HAP-1 (cell line): Measurements from ENCODE around the gene TBC1D8B.
"Not testable (repeated sequence)": the region's sequence is repeated elsewhere in the genome, so short reads cannot be mapped to it uniquely, and the experiment has no call there.

Experiments
- DNase-seq, 2 experiments: peaks; one replicate each; pipeline ENCODE4 v3.0.0-alpha.2; 2016 to 2020; ENCODE audit warnings: low spot score in 2 of 2
- H3K27me3 ChIP-seq: fragments of 250-450 bp; sonication (Bioruptor Pico); 2 replicates; pipeline ENCODE4 v1.5.1; 2020; ENCODE audit warnings: low read depth, mild to moderate bottlenecking, moderate library complexity
- H3K36me3 ChIP-seq: fragments of 250-450 bp; sonication (Bioruptor Pico); replicated peaks from 2 replicates; pipeline ENCODE4 v1.5.1; 2020; ENCODE audit warnings: mild to moderate bottlenecking
- H3K4me1 ChIP-seq: fragments of 250-450 bp; sonication (Bioruptor Pico); 2 replicates; pipeline ENCODE4 v1.5.1; 2020; ENCODE audit warnings: mild to moderate bottlenecking
- H3K4me3 ChIP-seq: fragments of 250-450 bp; sonication (Bioruptor Pico); 2 replicates; pipeline ENCODE4 v1.5.1; 2020; ENCODE audit warnings: mild to moderate bottlenecking, moderate library complexity
- H3K9me3 ChIP-seq: fragments of 250-450 bp; sonication (Bioruptor Pico); 2 replicates; pipeline ENCODE4 v1.5.1; 2020; ENCODE audit warnings: mild to moderate bottlenecking, moderate library complexity
- in situ Hi-C: fragments of 300-500 bp; cut with MboI; formaldehyde crosslinking; loops from 3 replicates; pipeline ENCODE4 v1.14.3; 2020; ENCODE audit warnings: low sequenced_read_pairs, inconsistent platforms, mixed read lengths

Gene TBC1D8B

GRCh38 chrX:106872796-106873195 lies 70.3 kb downstream of the TBC1D8B start:
- H3K27me3 ChIP-seq, H3K9me3 ChIP-seq, H3K4me1 ChIP-seq, H3K4me3 ChIP-seq, in situ Hi-C loops, DNase-seq, H3K36me3 ChIP-seq: not testable (repeated sequence)

- DNase-seq = peak; percentile 16 to 67
- Histone ChIP-seq H3K4me3 (no peak overlapping the region), H3K9me3 (no peaks in the 10 kb centered on the region), H3K27me3 (no peaks in the 10 kb centered on the region), H3K4me1 (peaks cover 3% of the 10 kb centered on the region), H3K36me3 (no peaks in the 10 kb centered on the region)
- in situ Hi-C loops = no loop called here
These were observed 71.6 kb downstream of the TBC1D8B start for GRCh38 chrX:106874075-106874474.

GRCh38 chrX:106875151-106875550 lies 72.7 kb downstream of the TBC1D8B start:
- H3K9me3 ChIP-seq = no peaks in the 10 kb centered on the region
- H3K36me3 ChIP-seq = no peaks in the 10 kb centered on the region
- H3K4me3 ChIP-seq = no peak overlapping the region
- H3K27me3 ChIP-seq = no peaks in the 10 kb centered on the region
- in situ Hi-C loops = no loop called here
- peaks cover 3% of the 10 kb centered on the region for H3K4me1 ChIP-seq
- no peak for DNase-seq

DNA sequence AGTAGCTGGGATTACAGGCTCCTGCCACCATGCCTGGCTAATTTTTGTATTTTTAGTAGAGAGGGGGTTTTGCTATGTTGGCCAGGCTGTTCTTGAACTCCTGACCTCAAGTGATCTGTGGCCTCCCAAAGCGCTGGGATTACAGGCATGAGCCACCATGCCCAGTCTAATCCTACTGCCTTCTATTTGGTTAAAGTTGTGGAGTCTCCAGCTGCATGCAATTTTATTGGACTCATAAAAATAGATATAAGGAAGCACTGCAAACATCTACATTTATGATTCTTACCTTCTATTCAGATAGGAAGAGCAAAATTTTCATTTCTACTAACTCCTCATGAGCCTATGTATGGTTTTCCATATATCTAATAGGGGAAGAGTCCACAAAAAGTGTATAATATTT lies 87.0 kb downstream of the TBC1D8B start:
- H3K4me3 ChIP-seq = no peak overlapping the region
- in situ Hi-C loops = no loop called here
- H3K9me3 ChIP-seq = no peaks in the 10 kb centered on the region
- no peaks in the 10 kb centered on the region for H3K36me3 ChIP-seq
- H3K4me1 ChIP-seq = peaks cover under 1% of the 10 kb centered on the region; the same call in 1 of the 2 replicates
- H3K27me3 ChIP-seq = peaks cover 6% of the 10 kb centered on the region; the same call in 1 of the 2 replicates
- no peak for DNase-seq

- no peak for DNase-seq
- H3K4me1 ChIP-seq = peaks cover 2% of the 10 kb centered on the region; the same call in 1 of the 2 replicates
- H3K4me3 ChIP-seq = no peak overlapping the region
- in situ Hi-C loops = no loop called here
- H3K9me3 ChIP-seq = no peaks in the 10 kb centered on the region
- no peaks in the 10 kb centered on the region for H3K36me3 ChIP-seq
- peaks cover 6% of the 10 kb centered on the region; the same call in 1 of the 2 replicates for H3K27me3 ChIP-seq
These were observed 89.4 kb downstream of the TBC1D8B start for GRCh38 chrX:106891762-106892460.

DNA sequence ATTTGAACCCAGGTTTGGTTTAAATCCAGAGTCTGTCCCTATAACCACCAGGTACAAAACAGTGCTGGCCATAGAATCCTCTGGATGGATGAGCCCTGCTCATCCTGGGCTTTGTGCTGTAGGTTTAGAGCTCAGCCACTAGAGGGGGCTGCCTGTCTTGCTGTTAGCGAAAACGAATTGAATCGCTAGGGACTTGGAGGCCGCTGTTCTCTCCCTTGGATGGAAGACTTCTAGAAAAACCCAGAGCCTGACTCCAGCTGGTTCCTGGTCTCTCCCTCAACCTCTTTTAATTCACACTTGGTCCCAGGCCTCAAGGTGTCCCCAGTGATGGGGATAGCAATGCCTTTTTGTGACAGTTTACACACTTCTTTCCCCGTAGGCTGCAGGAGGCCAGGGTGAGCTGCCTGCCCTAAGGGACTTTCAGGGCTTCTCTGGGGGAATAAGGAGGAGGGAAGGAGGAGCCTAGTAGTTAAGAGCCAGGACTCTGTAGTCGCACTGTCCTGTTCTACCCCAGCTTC lies 92.0 kb downstream of the TBC1D8B start:
- H3K36me3 ChIP-seq = no peaks in the 10 kb centered on the region
- DNase-seq = peak; percentile 69 to 85
- peaks cover 2% of the 10 kb centered on the region; the same call in 1 of the 2 replicates for H3K4me1 ChIP-seq
- 0 out of 2 replicates have a peak, but pooled peaks cover 3% of the 10 kb centered on the region for H3K27me3 ChIP-seq
- no peak overlapping the region for H3K4me3 ChIP-seq
- in situ Hi-C loops = no loop called here
- no peaks in the 10 kb centered on the region for H3K9me3 ChIP-seq

- H3K4me3 ChIP-seq = no peak overlapping the region
- H3K27me3 ChIP-seq = 0 out of 2 replicates have a peak, but pooled peaks cover 3% of the 10 kb centered on the region
- peaks cover 2% of the 10 kb centered on the region; the same call in 1 of the 2 replicates for H3K4me1 ChIP-seq
- no peaks in the 10 kb centered on the region for H3K36me3 ChIP-seq
- H3K9me3 ChIP-seq = no peaks in the 10 kb centered on the region
- in situ Hi-C loops = no loop called here
- no peak for DNase-seq
These were observed 92.5 kb downstream of the TBC1D8B start for GRCh38 chrX:106894978-106895452.

DNA sequence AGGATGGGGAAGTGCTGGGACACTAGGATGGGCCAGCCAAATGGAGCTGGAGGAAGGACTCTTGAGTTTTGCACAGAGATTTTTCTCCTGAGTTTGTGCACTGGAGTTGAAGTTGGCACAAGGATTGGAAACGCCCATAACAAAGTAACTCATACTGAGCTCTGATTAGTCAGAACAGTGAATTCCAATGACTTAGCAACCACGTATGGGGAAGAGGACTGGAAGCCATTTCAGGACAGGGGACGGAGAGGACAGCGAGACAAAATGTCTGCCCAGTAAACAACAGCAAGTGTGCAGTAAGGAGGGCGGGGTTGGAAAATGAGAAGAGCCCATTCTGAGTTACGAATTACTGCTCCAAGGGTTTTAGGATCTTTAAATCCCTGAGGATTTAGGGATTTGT lies 94.8 kb downstream of the TBC1D8B start:
- no peaks in the 10 kb centered on the region for H3K36me3 ChIP-seq
- no peak overlapping the region for H3K4me3 ChIP-seq
- no peaks in the 10 kb centered on the region for H3K9me3 ChIP-seq
- H3K27me3 ChIP-seq = no peaks in the 10 kb centered on the region
- in situ Hi-C loops = no loop called here
- DNase-seq = no peak
- peaks cover 2% of the 10 kb centered on the region; the same call in 1 of the 2 replicates for H3K4me1 ChIP-seq

GRCh38 chrX:106898462-106898861 lies 96.0 kb downstream of the TBC1D8B start:
- no peaks in the 10 kb centered on the region for H3K9me3 ChIP-seq
- peak; percentile 33 for DNase-seq
- no peaks in the 10 kb centered on the region for H3K27me3 ChIP-seq
- H3K4me1 ChIP-seq = peaks cover 2% of the 10 kb centered on the region; the same call in 1 of the 2 replicates
- H3K4me3 ChIP-seq = no peak overlapping the region
- H3K36me3 ChIP-seq = no peaks in the 10 kb centered on the region
- in situ Hi-C loops = no loop called here

- in situ Hi-C loops = no loop called here
- Histone ChIP-seq H3K9me3 (no peaks in the 10 kb centered on the region), H3K27me3 (no peaks in the 10 kb centered on the region), H3K4me1 (peaks cover 2% of the 10 kb centered on the region; the same call in 1 of the 2 replicates), H3K4me3 (no peak overlapping the region), H3K36me3 (no peaks in the 10 kb centered on the region)
- DNase-seq = no peak
These were observed 96.8 kb downstream of the TBC1D8B start for GRCh38 chrX:106899276-106899675.

DNA sequence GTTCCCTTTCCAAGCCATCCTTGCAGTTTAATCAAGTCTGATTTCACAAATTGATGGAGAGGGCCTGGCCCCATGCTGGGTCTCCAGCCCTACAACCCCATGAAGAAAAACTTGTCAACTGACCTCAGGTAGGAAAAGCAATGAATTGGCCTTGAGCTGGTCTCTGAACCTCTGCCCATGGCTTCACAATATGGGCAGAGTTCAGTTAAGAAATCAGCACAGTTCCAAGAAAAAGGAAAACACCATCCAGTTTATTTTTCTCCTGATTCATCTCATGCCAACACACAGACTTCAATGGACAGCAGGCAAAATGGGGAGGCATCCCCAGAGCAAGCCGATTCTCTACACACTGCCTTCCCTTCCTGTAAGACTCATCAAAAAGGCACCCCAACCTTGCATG lies 97.4 kb downstream of the TBC1D8B start:
- Histone ChIP-seq H3K27me3 (no peaks in the 10 kb centered on the region), H3K36me3 (no peaks in the 10 kb centered on the region), H3K4me3 (no peak overlapping the region), H3K4me1 (no peaks in the 10 kb centered on the region), H3K9me3 (no peaks in the 10 kb centered on the region)
- in situ Hi-C loops = no loop called here
- no peak for DNase-seq

GRCh38 chrX:106901341-106901740 lies 98.9 kb downstream of the TBC1D8B start:
- no peak overlapping the region for H3K4me3 ChIP-seq
- H3K27me3 ChIP-seq = no peaks in the 10 kb centered on the region
- no peaks in the 10 kb centered on the region for H3K36me3 ChIP-seq
- H3K4me1 ChIP-seq = no peaks in the 10 kb centered on the region
- DNase-seq = no peak
- in situ Hi-C loops = no loop called here
- no peaks in the 10 kb centered on the region for H3K9me3 ChIP-seq

DNA sequence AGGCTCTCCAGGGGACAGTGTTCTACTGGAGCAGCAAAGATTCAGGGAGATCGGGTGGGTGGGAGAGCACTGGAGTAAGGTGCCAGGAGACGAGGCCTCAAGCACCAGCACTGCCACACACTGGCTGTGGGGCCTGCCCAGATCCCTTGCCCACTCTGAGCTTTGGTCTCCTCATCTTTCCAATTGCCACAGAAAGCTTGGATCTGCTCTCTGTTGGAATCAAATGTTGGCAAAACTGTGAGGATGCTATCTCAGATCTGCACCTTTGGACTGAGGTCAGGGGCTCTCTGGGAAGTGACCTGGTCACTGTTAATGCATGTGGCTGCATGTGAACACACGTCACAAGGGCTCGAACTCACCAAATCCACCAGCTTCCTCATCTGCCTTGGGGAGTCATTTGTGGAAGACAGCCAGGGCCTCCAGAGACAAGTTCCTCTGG lies 99.3 kb downstream of the TBC1D8B start:
- H3K27me3 ChIP-seq = no peaks in the 10 kb centered on the region
- in situ Hi-C loops = no loop called here
- H3K4me1 ChIP-seq = no peaks in the 10 kb centered on the region
- no peaks in the 10 kb centered on the region for H3K9me3 ChIP-seq
- no peak overlapping the region for H3K4me3 ChIP-seq
- no peak for DNase-seq
- H3K36me3 ChIP-seq = no peaks in the 10 kb centered on the region

DNA sequence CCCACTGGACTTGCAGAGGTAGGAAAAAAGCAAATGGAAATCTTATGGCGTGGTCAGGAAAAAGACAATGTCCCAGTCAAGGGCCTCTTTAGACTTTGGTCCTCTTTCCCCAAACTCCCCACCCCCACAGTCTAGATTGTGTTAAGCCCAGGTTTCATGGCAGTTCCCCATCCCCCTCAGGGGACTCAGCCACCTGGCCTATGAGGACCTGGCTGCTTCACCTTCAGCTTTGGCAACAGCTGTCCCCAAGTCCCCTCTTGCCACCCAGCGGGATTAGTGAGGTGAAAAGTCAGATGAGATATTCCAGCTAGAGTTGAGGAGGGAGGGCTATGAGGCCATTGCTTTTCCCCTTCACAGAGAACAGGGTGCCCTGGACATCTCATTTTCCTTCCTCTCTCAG lies 100.2 kb downstream of the TBC1D8B start:
- Histone ChIP-seq H3K4me1 (no peaks in the 10 kb centered on the region), H3K4me3 (no peak overlapping the region), H3K36me3 (no peaks in the 10 kb centered on the region), H3K9me3 (no peaks in the 10 kb centered on the region), H3K27me3 (no peaks in the 10 kb centered on the region)
- in situ Hi-C loops = no loop called here
- no peak for DNase-seq
